ENCODE results near the gene CCDC107.
A peak's percentile ranks its signal among the peaks of the same experiment; 100 is the strongest.
"Not testable (repeated sequence)": the region's sequence is repeated elsewhere in the genome, so short reads cannot be mapped to it uniquely, and the experiment has no call there.

The CCDC107 gene

GRCh38 chr9:35639225-35639624 lies 18.9 kb upstream of the CCDC107 start:
- not testable (repeated sequence) for DNase-seq

- DNase-seq, result no peak
Measured at GRCh38 chr9:35639631-35640030, 18.5 kb upstream of the CCDC107 start.

GRCh38 chr9:35640431-35640830 lies 17.7 kb upstream of the CCDC107 start:
- not testable (repeated sequence) for DNase-seq

- not testable (repeated sequence) for DNase-seq
Measured at GRCh38 chr9:35641478-35641877, 16.6 kb upstream of the CCDC107 start.

- no peak for DNase-seq
Measured at GRCh38 chr9:35643046-35643445, 15.0 kb upstream of the CCDC107 start.

- DNase-seq, result not testable (repeated sequence)
Measured at GRCh38 chr9:35645736-35646135, 12.4 kb upstream of the CCDC107 start.

- DNase-seq, result no peak
Measured at GRCh38 chr9:35646153-35646532, 11.9 kb upstream of the CCDC107 start.

- peak; percentile 86 for DNase-seq
Measured at GRCh38 chr9:35646533-35647265, 11.4 kb upstream of the CCDC107 start.

GRCh38 chr9:35649431-35650340 lies 8.4 kb upstream of the CCDC107 start:
- DNase-seq, result no peak

- DNase-seq, result no peak
Measured at GRCh38 chr9:35650341-35651158, 7.5 kb upstream of the CCDC107 start, which contains the start of gene SIT1. TSS of gene SIT1 (minus strand) at chr9:35650931. CDS start at chr9:35650853, 78 bp downstream.

- peak; percentile 37 for DNase-seq
Measured at GRCh38 chr9:35651956-35652828, 5.9 kb upstream of the CCDC107 start.

- DNase-seq, result no peak
Measured at GRCh38 chr9:35652829-35653209, 5.3 kb upstream of the CCDC107 start.

- DNase-seq, result no peak
Measured at GRCh38 chr9:35653611-35654010, 4.5 kb upstream of the CCDC107 start.

- DNase-seq, result no peak
Measured at GRCh38 chr9:35656348-35656747, 1.7 kb upstream of the CCDC107 start.

- DNase-seq, result no peak
Measured at GRCh38 chr9:35656831-35657545, 1.1 kb upstream of the CCDC107 start.

- DNase-seq, result peak; percentile 100
Measured at GRCh38 chr9:35657546-35658136, 451 bp upstream of the CCDC107 start, which contains the start of gene RMRP. TSS of gene RMRP (minus strand) at chr9:35658019.

- DNase-seq, result peak; percentile 53
Measured at GRCh38 chr9:35658968-35659220, 802 bp downstream of the CCDC107 start.

- DNase-seq, result peak; percentile 54
Measured at GRCh38 chr9:35659340-35659739, 1.2 kb downstream of the CCDC107 start.

- peak; percentile 53 for DNase-seq
Measured at GRCh38 chr9:35660966-35661415, 2.9 kb downstream of the CCDC107 start.

GRCh38 chr9:35661756-35662350 lies 3.8 kb downstream of the CCDC107 start:
- DNase-seq, result no peak

- no peak for DNase-seq
Measured at GRCh38 chr9:35662437-35662836, 4.3 kb downstream of the CCDC107 start.

All from fibroblast of skin of right biceps (primary cell).